K562 (cell line): Measurements from ENCODE around the gene HPCAL1. TPM values are rescaled to one million over a fixed set of nuclear protein-coding genes. Genes with fewer than 3 reads are reported as not detected.
A peak's percentile ranks its signal among the peaks of the same experiment; 100 is the strongest.

Source experiments
- ADNP ChIP-seq: fragments of 200-800 bp; sonication (Bioruptor generic); IDR thresholded peaks from 2 replicates; pipeline ENCODE4 v1.6.1; 2016; ENCODE audit warnings: missing genetic modification characterization, missing compliant biosample characterization
- CREB1 ChIP-seq, 2 experiments: sonication (generic) in 1 of 2; formaldehyde crosslinking in 1 of 2; IDR thresholded peaks; 2 replicates each; pipeline versions ENCODE4 v1.6.1 to v1.8.0; 2012 to 2022; ENCODE audit warnings: inconsistent platforms in 1 of 2, mild to moderate bottlenecking in 1 of 2, missing genetic modification reagents in 1 of 2, moderate library complexity in 1 of 2
- CTCF ChIP-seq, 3 experiments: IDR thresholded peaks in 2 of 3; conservative IDR thresholded peaks in 1 of 3; 2 replicates each; pipeline ENCODE4 v1.5.1; 2011 to 2012; ENCODE audit warnings: low read length in 3 of 3, mild to moderate bottlenecking in 3 of 3, control low read depth in 2 of 3, improper control_type of control experiment in 1 of 3, inconsistent platforms in 1 of 3, low read depth in 1 of 3, mixed read lengths in 1 of 3, moderate library complexity in 1 of 3; ENCODE audit not compliant: insufficient read depth in 2 of 3
- GTF2E2 ChIP-seq: fragments of 200-800 bp; sonication (Bioruptor generic); IDR thresholded peaks from 2 replicates; pipeline ENCODE4 v1.6.1; 2016; ENCODE audit warnings: missing genetic modification characterization, missing compliant biosample characterization
- HEY1 ChIP-seq: fragments of 250-450 bp; sonication (Bioruptor Pico); IDR thresholded peaks from 2 replicates; pipeline ENCODE4 v1.5.0; 2020; ENCODE audit warnings: mild to moderate bottlenecking, moderate library complexity, borderline replicate concordance
- HOMEZ ChIP-seq: fragments of 250-450 bp; sonication (Bioruptor Pico); IDR thresholded peaks from 2 replicates; pipeline ENCODE4 v1.4.0; 2020; ENCODE audit warnings: mild to moderate bottlenecking, moderate library complexity
- KAT2B ChIP-seq: IDR thresholded peaks from one replicate; pipeline ENCODE4 v1.6.1; 2012; ENCODE audit warnings: low read depth, mild to moderate bottlenecking, control low read depth, inconsistent platforms, low read length, moderate library complexity
- MECOM ChIP-seq: fragments of 250-450 bp; sonication (Bioruptor Pico); IDR thresholded peaks from 2 replicates; pipeline ENCODE4 v1.8.0; 2022; ENCODE audit warnings: inconsistent platforms
- MYNN ChIP-seq, 2 experiments: sonication (generic); formaldehyde crosslinking in 1 of 2; IDR thresholded peaks; 2 replicates each; pipeline versions ENCODE4 v1.5.0 to v1.6.1; 2016 to 2020; ENCODE audit warnings: antibody characterized with exemption in 1 of 2, missing genetic modification reagents in 1 of 2
- RCOR1 ChIP-seq, 2 experiments: IDR thresholded peaks; 2 replicates each; pipeline ENCODE4 v1.6.1; 2012; ENCODE audit warnings: low read depth in 2 of 2, low read length in 2 of 2, borderline replicate concordance in 1 of 2, improper control_type of control experiment in 1 of 2
- RREB1 ChIP-seq: fragments of 250-450 bp; sonication (Bioruptor Pico); IDR thresholded peaks from 2 replicates; pipeline ENCODE4 v1.4.0; 2020
- SLC30A9 ChIP-seq: fragments of 250-450 bp; sonication (Bioruptor Pico); IDR thresholded peaks from 2 replicates; pipeline ENCODE4 v1.8.0; 2022; ENCODE audit warnings: mild to moderate bottlenecking, moderate library complexity
- SMARCE1 ChIP-seq: fragments of 450-650 bp; IDR thresholded peaks from 2 replicates; pipeline ENCODE4 v1.7.1; 2016; ENCODE audit warnings: mild to moderate bottlenecking
- ZBTB43 ChIP-seq: sonication (generic); formaldehyde crosslinking; IDR thresholded peaks from 2 replicates; pipeline ENCODE4 v1.8.0; 2023; ENCODE audit warnings: mild to moderate bottlenecking, missing genetic modification reagents
- ZEB2 ChIP-seq: fragments of 450-650 bp; IDR thresholded peaks from 2 replicates; pipeline ENCODE4 v1.6.1; 2016
- ZFP30 ChIP-seq: fragments of 250-450 bp; sonication (Bioruptor Pico); IDR thresholded peaks from 2 replicates; pipeline ENCODE4 v1.8.0; 2022; ENCODE audit warnings: moderate library complexity, mild to moderate bottlenecking, inconsistent platforms, borderline replicate concordance
- ZNF311 ChIP-seq: fragments of 250-450 bp; sonication (Bioruptor Pico); IDR thresholded peaks from 2 replicates; pipeline ENCODE4 v1.4.0; 2020; ENCODE audit warnings: mild to moderate bottlenecking, moderate library complexity
- ZNF583 ChIP-seq: fragments of 250-450 bp; sonication (Bioruptor Pico); IDR thresholded peaks from 2 replicates; pipeline ENCODE4 v1.4.0; 2020
- ZNF778 ChIP-seq: fragments of 450-650 bp; formaldehyde crosslinking; IDR thresholded peaks from 2 replicates; pipeline ENCODE4 v1.4.0; 2020; ENCODE audit warnings: mild to moderate bottlenecking, moderate library complexity
- polyA plus RNA-seq, 8 experiments: library from polyadenylated mRNA; depleted of rRNA in 4 of 8; stranded (reverse) in 5 of 8; unstranded in 3 of 8; fragments of >200 nt; fragmentation: Nextera tagmentation in 2 of 8; fragmentation: Illumina TruSeq in 1 of 8; extraction: Ambion mirVana in 2 of 8; extraction: Trizol in 1 of 8; gene quantifications; 2 replicates each; pipeline versions ENCODE4 v1.2.1 to v1.2.3, GENCODE V29; 2011 to 2014; ENCODE audit warnings: inconsistent platforms in 1 of 8, missing spikeins in 1 of 8
- total RNA-seq, 7 experiments: library from RNA; depleted of rRNA in 6 of 7; stranded (reverse); fragments of >200 nt in 6 of 7; fragmentation: Illumina TruSeq in 2 of 7; extraction: Trizol in 2 of 7; gene quantifications; 2 replicates each; pipeline versions ENCODE4 v1.2.1 to v1.2.3, GENCODE V29; 2011 to 2021; ENCODE audit warnings: low replicate concordance in 1 of 7

Gene HPCAL1
- total and polyA plus RNA-seq, 9 of the 15 experiments (the other 6 are each of a cell fraction or from before 2014, with no cell fraction given): 2.7 to 65.5 (median 23.9) TPM

GRCh38 chr2:10343191-10343590, 40.5 kb downstream of the HPCAL1 start (continued):
- TF ChIP-seq ADNP: no peak
- no peak for TF ChIP-seq ZBTB43 (CRISPR knock-in tag)
- TF ChIP-seq ZNF311 (CRISPR knock-in tag): no peak
- TF ChIP-seq KAT2B: no peak
- no peak for TF ChIP-seq MYNN (IDR thresholded peaks at IDR 0.05)
- no peak for TF ChIP-seq MYNN (CRISPR knock-in tag; IDR thresholded peaks at IDR 0.05)
- peak; percentile 42; the same call in 1 of the 2 replicates for TF ChIP-seq CREB1 (IDR thresholded peaks at IDR 0.05)
- TF ChIP-seq CREB1 (CRISPR knock-in tag; IDR thresholded peaks at IDR 0.05): no peak
- TF ChIP-seq ZNF778 (CRISPR knock-in tag): no peak
- no peak for TF ChIP-seq RREB1 (CRISPR knock-in tag)
- no peak for TF ChIP-seq HOMEZ (CRISPR knock-in tag)
- TF ChIP-seq MECOM (CRISPR knock-in tag): no peak
- TF ChIP-seq ZEB2: peak; percentile 77
- no peak for TF ChIP-seq CTCF (IDR thresholded peaks at IDR 0.05 in 2 of 3, conservative IDR thresholded peaks at IDR 0.05 in 1 of 3; ENCODE audit: insufficient read depth in 2 of 3, low read depth in 1 of 3, low read length in 3 of 3)
- TF ChIP-seq ZFP30 (CRISPR knock-in tag): no peak
- TF ChIP-seq HEY1 (CRISPR knock-in tag): no peak
- no peak for TF ChIP-seq GTF2E2 (tag)
- peak; percentile 56; the same call in 1 of the 2 replicates for TF ChIP-seq SMARCE1
- TF ChIP-seq SLC30A9: no peak
- TF ChIP-seq ZNF583 (CRISPR knock-in tag): no peak
- TF ChIP-seq RCOR1 (IDR thresholded peaks at IDR 0.05; ENCODE audit: borderline replicate concordance in 1 of 2, low read depth in 2 of 2, low read length in 2 of 2): peak in 1 of 2 experiments; percentile 90; a peak in 2 of 4 replicates
